ENCODE results near the gene SNAPIN. TPM values are rescaled to one million over a fixed set of nuclear protein-coding genes. Genes with fewer than 3 reads are reported as not detected.
A peak's percentile ranks its signal among the peaks of the same experiment; 100 is the strongest.

The SNAPIN gene
- total RNA-seq, 4 donors from 2014 or later = 10.5 to 38.4 (median 27.4) TPM

GRCh38 chr1:153643100-153643499 lies 15.4 kb upstream of the SNAPIN start:
- Histone ChIP-seq H3K9me3 (no peaks in the 10 kb centered on the region), H3K27me3 (no peaks in the 10 kb centered on the region), H3K4me1 (peaks cover 0 to 8% (median 2%) of the 10 kb centered on the region in 4 donors), H3K4me3 (no peak overlapping the region), H3K36me3 (peaks cover 2 to 81% (median 39%) of the 10 kb centered on the region in 4 donors), H3K27ac (no peak overlapping the region)
- 89 to 100% methylated on average over 1 to 11 of the region's 11 CpGs for WGBS, 2 donors (ENCODE audit: low coverage in 1 of 2)
- no peak for TF ChIP-seq POLR2AphosphoS5 (IDR thresholded peaks at IDR 0.05)
- no peak for TF ChIP-seq CTCF (IDR thresholded peaks at IDR 0.05)
- TF ChIP-seq EP300 (IDR thresholded peaks at IDR 0.05; ENCODE audit: low read depth) = no peak
- TF ChIP-seq POLR2A (IDR thresholded peaks at IDR 0.05) = no peak
- DNase-seq = no peak
- in situ Hi-C loops (cut with MboI; ENCODE audit: low pct_ligation_motif_present in 1 of 4, low pct_unique_long_range_greater_than_20kb in 1 of 4, low sequenced_read_pairs in 3 of 4) (no loop called here), intact Hi-C loops (cut with DNase I; ENCODE audit: low total_unique reads) (no loop called here)

GRCh38 chr1:153643816-153644215 lies 14.7 kb upstream of the SNAPIN start:
- Histone ChIP-seq H3K27ac (no peak overlapping the region), H3K4me1 (peaks cover 0 to 5% (median 0%) of the 10 kb centered on the region in 4 donors), H3K36me3 (peaks cover 2 to 74% (median 35%) of the 10 kb centered on the region in 4 donors), H3K27me3 (no peaks in the 10 kb centered on the region), H3K4me3 (no peak overlapping the region), H3K9me3 (no peaks in the 10 kb centered on the region)
- TF ChIP-seq CTCF (IDR thresholded peaks at IDR 0.05) (no peak), POLR2AphosphoS5 (IDR thresholded peaks at IDR 0.05) (no peak), POLR2A (IDR thresholded peaks at IDR 0.05) (no peak), EP300 (IDR thresholded peaks at IDR 0.05; ENCODE audit: low read depth) (no peak)
- in situ Hi-C loops (cut with MboI; ENCODE audit: low pct_ligation_motif_present in 1 of 4, low pct_unique_long_range_greater_than_20kb in 1 of 4, low sequenced_read_pairs in 3 of 4) = no loop called here
- intact Hi-C loops (cut with DNase I; ENCODE audit: low total_unique reads) = no loop called here
- DNase-seq = no peak

- Histone ChIP-seq H3K9me3 (no peaks in the 10 kb centered on the region), H3K27ac (no peak overlapping the region), H3K36me3 (peaks cover 2 to 45% (median 21%) of the 10 kb centered on the region in 4 donors), H3K4me1 (peaks cover 0 to 5% (median 0%) of the 10 kb centered on the region in 4 donors), H3K4me3 (no peak overlapping the region), H3K27me3 (no peaks in the 10 kb centered on the region)
- DNase-seq = no peak
- intact Hi-C loops (cut with DNase I; ENCODE audit: low total_unique reads) (no loop called here), in situ Hi-C loops (cut with MboI; ENCODE audit: low pct_ligation_motif_present in 1 of 4, low pct_unique_long_range_greater_than_20kb in 1 of 4, low sequenced_read_pairs in 3 of 4) (no loop called here)
- TF ChIP-seq POLR2A (IDR thresholded peaks at IDR 0.05) (no peak), POLR2AphosphoS5 (IDR thresholded peaks at IDR 0.05) (no peak), CTCF (IDR thresholded peaks at IDR 0.05) (no peak), EP300 (IDR thresholded peaks at IDR 0.05; ENCODE audit: low read depth) (no peak)
- WGBS, 2 donors (ENCODE audit: low coverage in 1 of 2) = 86 to 93% methylated on average over 2 to 5 of the region's 5 CpGs
These were observed 11.7 kb upstream of the SNAPIN start for GRCh38 chr1:153646672-153647345.

- H3K27ac ChIP-seq = no peak overlapping the region
- TF ChIP-seq POLR2A (IDR thresholded peaks at IDR 0.05) = no peak
- no peak for TF ChIP-seq EP300 (IDR thresholded peaks at IDR 0.05; ENCODE audit: low read depth)
- peak in 2 of 3 donors; percentile 5 to 42 for TF ChIP-seq POLR2AphosphoS5 (IDR thresholded peaks at IDR 0.05)
- no peak for TF ChIP-seq CTCF (IDR thresholded peaks at IDR 0.05)
- WGBS, 2 donors (ENCODE audit: low coverage in 1 of 2) = 57 to 73% methylated on average over 2 of the region's 2 CpGs
- H3K4me1 ChIP-seq = peaks cover 0 to 5% (median under 1%) of the 10 kb centered on the region in 4 donors
- peaks cover 0 to 40% (median 18%) of the 10 kb centered on the region in 4 donors for H3K36me3 ChIP-seq
- no peak for DNase-seq
- no peaks in the 10 kb centered on the region for H3K27me3 ChIP-seq
- intact Hi-C loops (cut with DNase I; ENCODE audit: low total_unique reads) = no loop called here
- H3K4me3 ChIP-seq = no peak overlapping the region
- in situ Hi-C loops (cut with MboI; ENCODE audit: low pct_ligation_motif_present in 1 of 4, low pct_unique_long_range_greater_than_20kb in 1 of 4, low sequenced_read_pairs in 3 of 4) = no loop called here
- no peaks in the 10 kb centered on the region for H3K9me3 ChIP-seq
These were observed 11.2 kb upstream of the SNAPIN start for GRCh38 chr1:153647346-153647714.
